ENCODE results near the gene TRAF2. TPM values are rescaled to one million over a fixed set of nuclear protein-coding genes. Genes with fewer than 3 reads are reported as not detected.

The TRAF2 gene
- polyA plus RNA-seq, 3 donors = 1.6 to 6.1 (median 2.0) TPM

- intact Hi-C loops (cut with micrococcal nuclease) = loop anchor here in 1 of 2 donors (5.0 kb wide), 1 partner anchor 107 kb away; the partner anchor contains the start of gene PHPT1
- peaks cover 13 to 15% of the 10 kb centered on the region in 2 donors for H3K4me1 ChIP-seq (ENCODE audit: control insufficient read depth in 1 of 2, insufficient read depth in 2 of 2, low read length in 2 of 2)
- H3K27me3 ChIP-seq (ENCODE audit: control insufficient read depth in 2 of 2, insufficient read depth in 2 of 2, low read length in 2 of 2) = no peaks in the 10 kb centered on the region
- no peak overlapping the region for H3K4me3 Mint-ChIP-seq
- no peaks in the 10 kb centered on the region for H3K36me3 ChIP-seq (replicated peaks in 1 of 2; ENCODE audit: control insufficient read depth in 1 of 2, insufficient read depth in 2 of 2, low read length in 2 of 2)
- H3K9ac ChIP-seq (ENCODE audit: insufficient read depth, low read length, poor library complexity, severe bottlenecking) = no peak overlapping the region
- H3K36me3 Mint-ChIP-seq = no peaks in the 10 kb centered on the region
- no peak for DNase-seq
- H2AFZ ChIP-seq (ENCODE audit: insufficient read depth, low read depth, low read length, poor library complexity, severe bottlenecking) = no peak overlapping the region
- peaks cover 0 to 5% (median 0%) of the 10 kb centered on the region in 3 donors for H3K27me3 Mint-ChIP-seq (ENCODE audit: low read depth in 3 of 3)
- H3K4me2 ChIP-seq (replicated peaks; ENCODE audit: extremely low read depth, low read length, poor library complexity, severe bottlenecking) = no peak overlapping the region
- H3K27ac Mint-ChIP-seq = no peak overlapping the region
- H3K27ac ChIP-seq (ENCODE audit: low read depth in 1 of 2, low read length in 2 of 2) = no peak overlapping the region
- no peaks in the 10 kb centered on the region for H3K79me2 ChIP-seq (ENCODE audit: insufficient read depth, low read length)
- H3K9me3 Mint-ChIP-seq = peaks cover 0 to 5% (median 3%) of the 10 kb centered on the region in 7 donors
- no peaks in the 10 kb centered on the region for H3K9me3 ChIP-seq (replicated peaks in 1 of 2; ENCODE audit: control insufficient read depth in 1 of 2, insufficient read depth in 1 of 2, low read length in 2 of 2)
- TF ChIP-seq CTCF (IDR thresholded peaks at IDR 0.05) = no peak
- 92% methylated on average over 17 of the region's 19 CpGs for WGBS (ENCODE audit: insufficient coverage)
- no peak overlapping the region for H3K4me3 ChIP-seq (replicated peaks in 1 of 3; ENCODE audit: low read depth in 2 of 3, low read length in 3 of 3)
- H3K4me1 Mint-ChIP-seq = peaks cover 5% of the 10 kb centered on the region
- no peaks in the 10 kb centered on the region for H4K20me1 ChIP-seq (ENCODE audit: insufficient read depth, low read length)
These were observed 67.5 kb downstream of the TRAF2 start for GRCh38 chr9:136953771-136954269.

- no peaks in the 10 kb centered on the region for H3K79me2 ChIP-seq (ENCODE audit: insufficient read depth, low read length)
- H2AFZ ChIP-seq (ENCODE audit: insufficient read depth, low read depth, low read length, poor library complexity, severe bottlenecking) = no peak overlapping the region
- H3K4me3 Mint-ChIP-seq = no peak overlapping the region
- DNase-seq = no peak
- WGBS (ENCODE audit: insufficient coverage) = 92% methylated on average over 16 of the region's 25 CpGs
- H3K27me3 Mint-ChIP-seq (ENCODE audit: low read depth in 3 of 3) = peaks cover 0 to 5% (median 0%) of the 10 kb centered on the region in 3 donors
- no peak overlapping the region for H3K4me2 ChIP-seq (replicated peaks; ENCODE audit: extremely low read depth, low read length, poor library complexity, severe bottlenecking)
- H3K4me1 ChIP-seq (ENCODE audit: control insufficient read depth in 1 of 2, insufficient read depth in 2 of 2, low read length in 2 of 2) = peaks cover 7 to 10% of the 10 kb centered on the region in 2 donors
- no peaks in the 10 kb centered on the region for H4K20me1 ChIP-seq (ENCODE audit: insufficient read depth, low read length)
- H3K27ac Mint-ChIP-seq = no peak overlapping the region
- H3K9me3 Mint-ChIP-seq = peaks cover 0 to 5% (median 3%) of the 10 kb centered on the region in 7 donors
- H3K27me3 ChIP-seq (ENCODE audit: control insufficient read depth in 2 of 2, insufficient read depth in 2 of 2, low read length in 2 of 2) = no peaks in the 10 kb centered on the region
- H3K36me3 Mint-ChIP-seq = no peaks in the 10 kb centered on the region
- H3K9me3 ChIP-seq (replicated peaks in 1 of 2; ENCODE audit: control insufficient read depth in 1 of 2, insufficient read depth in 1 of 2, low read length in 2 of 2) = no peaks in the 10 kb centered on the region
- H3K4me3 ChIP-seq (replicated peaks in 1 of 3; ENCODE audit: low read depth in 2 of 3, low read length in 3 of 3) = no peak overlapping the region
- no peaks in the 10 kb centered on the region for H3K36me3 ChIP-seq (replicated peaks in 1 of 2; ENCODE audit: control insufficient read depth in 1 of 2, insufficient read depth in 2 of 2, low read length in 2 of 2)
- H3K4me1 Mint-ChIP-seq = peaks cover 4% of the 10 kb centered on the region
- H3K27ac ChIP-seq (ENCODE audit: low read depth in 1 of 2, low read length in 2 of 2) = no peak overlapping the region
- intact Hi-C loops (cut with micrococcal nuclease) = loop anchor here in 1 of 2 donors (5.0 kb wide), 1 partner anchor 107 kb away; the partner anchor contains the start of gene PHPT1
- H3K9ac ChIP-seq (ENCODE audit: insufficient read depth, low read length, poor library complexity, severe bottlenecking) = no peak overlapping the region
- TF ChIP-seq CTCF (IDR thresholded peaks at IDR 0.05) = no peak
These were observed 68.2 kb downstream of the TRAF2 start for GRCh38 chr9:136954270-136955083.
